ENCODE results near the gene TMEM156.

TMEM156 gene

GRCh38 chr4:38982361-38983095 is 49.7 kb downstream of the TMEM156 start:
- no peaks in the 10 kb centered on the region for H3K9me3 ChIP-seq (ENCODE audit: control insufficient read depth, insufficient read depth, low read depth, low read length)
- no peak overlapping the region for H3K4me3 ChIP-seq (ENCODE audit: low read depth, low read length)
- no peak overlapping the region for H3K27ac ChIP-seq (ENCODE audit: extremely low read depth, low read depth, low read length)
- ChIA-PET POLR2A (no interaction called here), CTCF (no interaction called here)
- no peaks in the 10 kb centered on the region for H3K36me3 ChIP-seq (ENCODE audit: control insufficient read depth in 2 of 2, insufficient read depth in 1 of 2, low read length in 2 of 2)
- no peak for TF ChIP-seq ZNF362 (tag by site-specific recombination; IDR thresholded peaks at IDR 0.05)
- no peaks in the 10 kb centered on the region for H3K4me1 ChIP-seq (ENCODE audit: control insufficient read depth, insufficient read depth, low read length)

DNA sequence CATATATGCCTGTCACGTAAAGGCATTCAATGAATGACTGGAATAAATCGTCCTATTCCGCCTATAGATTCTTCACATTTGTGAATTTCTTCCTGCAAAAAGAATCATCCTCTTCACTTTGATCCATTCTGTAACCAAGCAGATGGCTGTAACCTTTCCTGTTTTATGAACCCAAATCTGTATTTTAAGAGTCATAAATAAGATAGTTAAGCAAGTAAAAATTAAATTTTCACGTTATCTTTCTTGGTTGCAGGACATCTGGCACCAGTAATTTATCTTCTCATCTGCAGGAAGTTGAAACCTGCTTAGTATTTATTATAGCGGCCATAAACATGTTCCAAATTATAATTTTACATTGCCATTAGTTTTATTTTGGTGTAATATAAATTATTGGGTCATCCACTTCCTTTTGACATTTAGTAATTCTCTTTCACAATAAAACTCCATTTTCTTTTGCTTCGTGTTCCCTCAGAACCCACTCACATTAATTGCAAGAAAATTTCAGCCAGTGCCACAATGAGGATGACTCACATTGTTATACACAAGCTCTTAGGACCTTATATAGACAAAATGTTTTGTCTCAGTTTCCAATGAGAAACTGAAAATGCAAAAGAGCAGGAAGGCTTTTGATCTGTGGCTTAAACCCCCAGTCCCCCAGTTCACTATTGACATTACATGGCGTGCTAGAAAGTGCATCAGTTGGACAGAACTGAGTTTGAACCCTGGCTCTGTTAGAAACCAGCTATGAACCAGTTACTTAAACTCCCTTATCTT is 51.1 kb downstream of the TMEM156 start:
- H3K4me3 ChIP-seq (ENCODE audit: low read depth, low read length), result no peak overlapping the region
- no peaks in the 10 kb centered on the region for H3K9me3 ChIP-seq (ENCODE audit: control insufficient read depth, insufficient read depth, low read depth, low read length)
- no peak for TF ChIP-seq HOXD13 (CRISPR knock-in tag; IDR thresholded peaks at IDR 0.05; ENCODE audit: borderline replicate concordance)
- ChIA-PET CTCF (interaction anchor here (0.5 kb wide), 1 partner anchor 228 kb away, joined by 3 read pairs; no protein-coding TSS in a partner anchor), POLR2A (no interaction called here)
- no peak overlapping the region for H3K27ac ChIP-seq (ENCODE audit: extremely low read depth, low read depth, low read length)
- no peaks in the 10 kb centered on the region for H3K36me3 ChIP-seq (ENCODE audit: control insufficient read depth in 2 of 2, insufficient read depth in 1 of 2, low read length in 2 of 2)
- no peaks in the 10 kb centered on the region for H3K4me1 ChIP-seq (ENCODE audit: control insufficient read depth, insufficient read depth, low read length)

DNA sequence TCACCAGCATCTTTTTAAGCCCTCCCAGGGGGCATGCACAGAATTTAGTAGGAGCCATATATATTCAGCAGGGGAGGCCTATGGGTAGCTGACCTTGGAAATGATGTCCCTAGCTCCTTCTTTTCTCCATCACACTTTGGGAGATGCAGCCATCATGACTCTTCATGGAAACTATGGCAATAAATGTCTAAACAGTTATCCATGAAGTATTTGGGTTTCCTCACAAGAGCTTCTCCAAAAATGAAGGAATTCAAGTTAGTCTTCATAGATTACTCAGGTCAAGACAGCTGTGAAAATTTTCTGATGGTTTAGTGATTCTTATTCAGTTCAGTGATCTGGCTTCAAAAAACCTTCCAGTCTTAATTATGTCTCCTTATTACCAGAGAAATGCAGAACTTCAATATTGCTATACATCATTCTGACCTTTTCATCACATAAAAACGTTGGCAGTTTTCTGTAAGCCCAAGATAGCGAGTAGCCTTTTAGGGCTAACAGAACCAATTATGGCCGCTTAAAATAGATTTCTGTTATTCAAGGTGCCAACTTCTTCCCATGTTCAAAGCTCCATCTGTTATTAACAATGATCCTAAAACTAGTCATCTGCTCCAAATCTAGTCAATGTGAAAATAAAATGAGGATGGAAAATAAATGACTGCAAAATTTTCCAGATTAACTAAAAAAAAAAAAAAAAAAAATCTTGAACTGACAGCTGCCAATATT is 52.5 kb downstream of the TMEM156 start:
- Histone ChIP-seq H3K36me3 (ENCODE audit: control insufficient read depth in 2 of 2, insufficient read depth in 1 of 2, low read length in 2 of 2) (no peaks in the 10 kb centered on the region), H3K27ac (ENCODE audit: extremely low read depth, low read depth, low read length) (no peak overlapping the region), H3K9me3 (ENCODE audit: control insufficient read depth, insufficient read depth, low read depth, low read length) (no peaks in the 10 kb centered on the region), H3K4me3 (ENCODE audit: low read depth, low read length) (no peak overlapping the region), H3K4me1 (ENCODE audit: control insufficient read depth, insufficient read depth, low read length) (no peaks in the 10 kb centered on the region)
- ChIA-PET POLR2A (no interaction called here), CTCF (no interaction called here)
- no peak for TF ChIP-seq ZNF157 (tag by site-specific recombination; IDR thresholded peaks at IDR 0.05)
- TF ChIP-seq KLF16 (tag by site-specific recombination; IDR thresholded peaks at IDR 0.05), result no peak
- TF ChIP-seq, protein P1, sequence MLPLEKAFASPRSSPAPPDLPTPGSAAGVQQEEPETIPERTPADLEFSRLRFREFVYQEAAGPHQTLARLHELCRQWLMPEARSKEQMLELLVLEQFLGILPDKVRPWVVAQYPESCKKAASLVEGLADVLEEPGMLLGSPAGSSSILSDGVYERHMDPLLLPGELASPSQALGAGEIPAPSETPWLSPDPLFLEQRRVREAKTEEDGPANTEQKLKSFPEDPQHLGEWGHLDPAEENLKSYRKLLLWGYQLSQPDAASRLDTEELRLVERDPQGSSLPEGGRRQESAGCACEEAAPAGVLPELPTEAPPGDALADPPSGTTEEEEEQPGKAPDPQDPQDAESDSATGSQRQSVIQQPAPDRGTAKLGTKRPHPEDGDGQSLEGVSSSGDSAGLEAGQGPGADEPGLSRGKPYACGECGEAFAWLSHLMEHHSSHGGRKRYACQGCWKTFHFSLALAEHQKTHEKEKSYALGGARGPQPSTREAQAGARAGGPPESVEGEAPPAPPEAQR (tag by site-specific recombination; IDR thresholded peaks at IDR 0.05), result no peak
- TF ChIP-seq, protein P2, sequence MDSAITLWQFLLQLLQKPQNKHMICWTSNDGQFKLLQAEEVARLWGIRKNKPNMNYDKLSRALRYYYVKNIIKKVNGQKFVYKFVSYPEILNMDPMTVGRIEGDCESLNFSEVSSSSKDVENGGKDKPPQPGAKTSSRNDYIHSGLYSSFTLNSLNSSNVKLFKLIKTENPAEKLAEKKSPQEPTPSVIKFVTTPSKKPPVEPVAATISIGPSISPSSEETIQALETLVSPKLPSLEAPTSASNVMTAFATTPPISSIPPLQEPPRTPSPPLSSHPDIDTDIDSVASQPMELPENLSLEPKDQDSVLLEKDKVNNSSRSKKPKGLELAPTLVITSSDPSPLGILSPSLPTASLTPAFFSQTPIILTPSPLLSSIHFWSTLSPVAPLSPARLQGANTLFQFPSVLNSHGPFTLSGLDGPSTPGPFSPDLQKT (IDR thresholded peaks at IDR 0.05; ENCODE audit: borderline replicate concordance, low read depth, low read length), result no peak
- no peak for TF ChIP-seq ZNF530 (tag by site-specific recombination; IDR thresholded peaks at IDR 0.05; ENCODE audit: low read depth)
- TF ChIP-seq, protein P3, sequence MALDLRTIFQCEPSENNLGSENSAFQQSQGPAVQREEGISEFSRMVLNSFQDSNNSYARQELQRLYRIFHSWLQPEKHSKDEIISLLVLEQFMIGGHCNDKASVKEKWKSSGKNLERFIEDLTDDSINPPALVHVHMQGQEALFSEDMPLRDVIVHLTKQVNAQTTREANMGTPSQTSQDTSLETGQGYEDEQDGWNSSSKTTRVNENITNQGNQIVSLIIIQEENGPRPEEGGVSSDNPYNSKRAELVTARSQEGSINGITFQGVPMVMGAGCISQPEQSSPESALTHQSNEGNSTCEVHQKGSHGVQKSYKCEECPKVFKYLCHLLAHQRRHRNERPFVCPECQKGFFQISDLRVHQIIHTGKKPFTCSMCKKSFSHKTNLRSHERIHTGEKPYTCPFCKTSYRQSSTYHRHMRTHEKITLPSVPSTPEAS (tag by site-specific recombination; IDR thresholded peaks at IDR 0.05), result no peak
- TF ChIP-seq, protein P4, sequence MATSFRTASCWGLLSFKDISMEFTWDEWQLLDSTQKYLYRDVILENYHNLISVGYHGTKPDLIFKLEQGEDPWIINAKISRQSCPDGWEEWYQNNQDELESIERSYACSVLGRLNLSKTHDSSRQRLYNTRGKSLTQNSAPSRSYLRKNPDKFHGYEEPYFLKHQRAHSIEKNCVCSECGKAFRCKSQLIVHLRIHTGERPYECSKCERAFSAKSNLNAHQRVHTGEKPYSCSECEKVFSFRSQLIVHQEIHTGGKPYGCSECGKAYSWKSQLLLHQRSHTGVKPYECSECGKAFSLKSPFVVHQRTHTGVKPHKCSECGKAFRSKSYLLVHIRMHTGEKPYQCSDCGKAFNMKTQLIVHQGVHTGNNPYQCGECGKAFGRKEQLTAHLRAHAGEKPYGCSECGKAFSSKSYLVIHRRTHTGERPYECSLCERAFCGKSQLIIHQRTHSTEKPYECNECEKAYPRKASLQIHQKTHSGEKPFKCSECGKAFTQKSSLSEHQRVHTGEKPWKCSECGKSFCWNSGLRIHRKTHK (tag by site-specific recombination; IDR thresholded peaks at IDR 0.05), result no peak
- no peak for TF ChIP-seq KLF10 (tag by site-specific recombination; IDR thresholded peaks at IDR 0.05)
- no peak for TF ChIP-seq ZNF555 (tag by site-specific recombination; conservative IDR thresholded peaks at IDR 0.05)
- TF ChIP-seq OSR2 (tag by site-specific recombination; IDR thresholded peaks at IDR 0.05), result no peak
- no peak for TF ChIP-seq ZXDB (tag by site-specific recombination; IDR thresholded peaks at IDR 0.05)
- TF ChIP-seq, protein P5, sequence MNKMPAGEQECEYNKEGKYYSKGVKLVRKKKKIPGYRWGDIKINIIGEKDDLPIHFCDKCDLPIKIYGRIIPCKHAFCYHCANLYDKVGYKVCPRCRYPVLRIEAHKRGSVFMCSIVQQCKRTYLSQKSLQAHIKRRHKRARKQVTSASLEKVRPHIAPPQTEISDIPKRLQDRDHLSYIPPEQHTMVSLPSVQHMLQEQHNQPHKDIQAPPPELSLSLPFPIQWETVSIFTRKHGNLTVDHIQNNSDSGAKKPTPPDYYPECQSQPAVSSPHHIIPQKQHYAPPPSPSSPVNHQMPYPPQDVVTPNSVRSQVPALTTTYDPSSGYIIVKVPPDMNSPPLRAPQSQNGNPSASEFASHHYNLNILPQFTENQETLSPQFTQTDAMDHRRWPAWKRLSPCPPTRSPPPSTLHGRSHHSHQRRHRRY (tag by site-specific recombination; IDR thresholded peaks at IDR 0.05), result no peak
- no peak for TF ChIP-seq ZNF146 (tag by site-specific recombination; IDR thresholded peaks at IDR 0.05)
- TF ChIP-seq, protein P6, sequence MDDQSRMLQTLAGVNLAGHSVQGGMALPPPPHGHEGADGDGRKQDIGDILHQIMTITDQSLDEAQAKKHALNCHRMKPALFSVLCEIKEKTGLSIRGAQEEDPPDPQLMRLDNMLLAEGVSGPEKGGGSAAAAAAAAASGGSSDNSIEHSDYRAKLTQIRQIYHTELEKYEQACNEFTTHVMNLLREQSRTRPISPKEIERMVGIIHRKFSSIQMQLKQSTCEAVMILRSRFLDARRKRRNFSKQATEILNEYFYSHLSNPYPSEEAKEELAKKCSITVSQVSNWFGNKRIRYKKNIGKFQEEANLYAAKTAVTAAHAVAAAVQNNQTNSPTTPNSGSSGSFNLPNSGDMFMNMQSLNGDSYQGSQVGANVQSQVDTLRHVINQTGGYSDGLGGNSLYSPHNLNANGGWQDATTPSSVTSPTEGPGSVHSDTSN (CRISPR knock-in tag; IDR thresholded peaks at IDR 0.05), result no peak
- no peak for TF ChIP-seq ZNF221 (tag by site-specific recombination; IDR thresholded peaks at IDR 0.05; ENCODE audit: borderline replicate concordance)
- no peak for TF ChIP-seq HOXC10 (CRISPR knock-in tag; IDR thresholded peaks at IDR 0.05)
- no peak for TF ChIP-seq ZNF426 (tag by site-specific recombination; IDR thresholded peaks at IDR 0.05)
